Measurements from ENCODE around the gene ABCA7. TPM values are rescaled to one million over a fixed set of nuclear protein-coding genes. Genes with fewer than 3 reads are reported as not detected.

Gene ABCA7
- total and polyA plus RNA-seq, 2 of the 13 experiments (the other 11 are each of a cell fraction or from before 2014, with no cell fraction given), result 4.4 to 32.4 TPM

- TF ChIP-seq, protein P1, sequence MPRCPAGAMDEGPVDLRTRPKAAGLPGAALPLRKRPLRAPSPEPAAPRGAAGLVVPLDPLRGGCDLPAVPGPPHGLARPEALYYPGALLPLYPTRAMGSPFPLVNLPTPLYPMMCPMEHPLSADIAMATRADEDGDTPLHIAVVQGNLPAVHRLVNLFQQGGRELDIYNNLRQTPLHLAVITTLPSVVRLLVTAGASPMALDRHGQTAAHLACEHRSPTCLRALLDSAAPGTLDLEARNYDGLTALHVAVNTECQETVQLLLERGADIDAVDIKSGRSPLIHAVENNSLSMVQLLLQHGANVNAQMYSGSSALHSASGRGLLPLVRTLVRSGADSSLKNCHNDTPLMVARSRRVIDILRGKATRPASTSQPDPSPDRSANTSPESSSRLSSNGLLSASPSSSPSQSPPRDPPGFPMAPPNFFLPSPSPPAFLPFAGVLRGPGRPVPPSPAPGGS (CRISPR knock-in tag; IDR thresholded peaks at IDR 0.05), result no peak
- no peak for TF ChIP-seq ZNF232 (CRISPR knock-in tag; IDR thresholded peaks at IDR 0.05; ENCODE audit: borderline replicate concordance)
- no peak for TF ChIP-seq MBD4 (IDR thresholded peaks at IDR 0.05; ENCODE audit: borderline replicate concordance, low read length)
- no peak for TF ChIP-seq ZNF770 (CRISPR knock-in tag; IDR thresholded peaks at IDR 0.05)
- TF ChIP-seq ZNF260 (CRISPR knock-in tag; IDR thresholded peaks at IDR 0.05; ENCODE audit: borderline replicate concordance, low read depth), result no peak
- TF ChIP-seq HNRNPK (IDR thresholded peaks at IDR 0.05; ENCODE audit: low read depth, low read length, poor library complexity, severe bottlenecking), result peak; percentile 21
- TF ChIP-seq ZHX1 (CRISPR knock-in tag; IDR thresholded peaks at IDR 0.05; ENCODE audit: low read depth), result 0 out of 2 replicates have a peak, but pooled peaks have one; percentile 38
- no peak for TF ChIP-seq TBX3 (IDR thresholded peaks at IDR 0.05; ENCODE audit: borderline replicate concordance)
- TF ChIP-seq KLF16 (CRISPR knock-in tag; IDR thresholded peaks at IDR 0.05), result no peak
- no peak for TF ChIP-seq IRF2 (CRISPR knock-in tag; IDR thresholded peaks at IDR 0.05)
- TF ChIP-seq FOXO1 (CRISPR knock-in tag; IDR thresholded peaks at IDR 0.05), result no peak
- no peak for TF ChIP-seq ZFP36L2 (CRISPR knock-in tag; IDR thresholded peaks at IDR 0.05)
- TF ChIP-seq, protein P2, sequence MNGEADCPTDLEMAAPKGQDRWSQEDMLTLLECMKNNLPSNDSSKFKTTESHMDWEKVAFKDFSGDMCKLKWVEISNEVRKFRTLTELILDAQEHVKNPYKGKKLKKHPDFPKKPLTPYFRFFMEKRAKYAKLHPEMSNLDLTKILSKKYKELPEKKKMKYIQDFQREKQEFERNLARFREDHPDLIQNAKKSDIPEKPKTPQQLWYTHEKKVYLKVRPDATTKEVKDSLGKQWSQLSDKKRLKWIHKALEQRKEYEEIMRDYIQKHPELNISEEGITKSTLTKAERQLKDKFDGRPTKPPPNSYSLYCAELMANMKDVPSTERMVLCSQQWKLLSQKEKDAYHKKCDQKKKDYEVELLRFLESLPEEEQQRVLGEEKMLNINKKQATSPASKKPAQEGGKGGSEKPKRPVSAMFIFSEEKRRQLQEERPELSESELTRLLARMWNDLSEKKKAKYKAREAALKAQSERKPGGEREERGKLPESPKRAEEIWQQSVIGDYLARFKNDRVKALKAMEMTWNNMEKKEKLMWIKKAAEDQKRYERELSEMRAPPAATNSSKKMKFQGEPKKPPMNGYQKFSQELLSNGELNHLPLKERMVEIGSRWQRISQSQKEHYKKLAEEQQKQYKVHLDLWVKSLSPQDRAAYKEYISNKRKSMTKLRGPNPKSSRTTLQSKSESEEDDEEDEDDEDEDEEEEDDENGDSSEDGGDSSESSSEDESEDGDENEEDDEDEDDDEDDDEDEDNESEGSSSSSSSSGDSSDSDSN (CRISPR knock-in tag; IDR thresholded peaks at IDR 0.05), result no peak
- no peak for TF ChIP-seq GLMP (CRISPR knock-in tag; IDR thresholded peaks at IDR 0.05; ENCODE audit: borderline replicate concordance)
- TF ChIP-seq, protein P3, sequence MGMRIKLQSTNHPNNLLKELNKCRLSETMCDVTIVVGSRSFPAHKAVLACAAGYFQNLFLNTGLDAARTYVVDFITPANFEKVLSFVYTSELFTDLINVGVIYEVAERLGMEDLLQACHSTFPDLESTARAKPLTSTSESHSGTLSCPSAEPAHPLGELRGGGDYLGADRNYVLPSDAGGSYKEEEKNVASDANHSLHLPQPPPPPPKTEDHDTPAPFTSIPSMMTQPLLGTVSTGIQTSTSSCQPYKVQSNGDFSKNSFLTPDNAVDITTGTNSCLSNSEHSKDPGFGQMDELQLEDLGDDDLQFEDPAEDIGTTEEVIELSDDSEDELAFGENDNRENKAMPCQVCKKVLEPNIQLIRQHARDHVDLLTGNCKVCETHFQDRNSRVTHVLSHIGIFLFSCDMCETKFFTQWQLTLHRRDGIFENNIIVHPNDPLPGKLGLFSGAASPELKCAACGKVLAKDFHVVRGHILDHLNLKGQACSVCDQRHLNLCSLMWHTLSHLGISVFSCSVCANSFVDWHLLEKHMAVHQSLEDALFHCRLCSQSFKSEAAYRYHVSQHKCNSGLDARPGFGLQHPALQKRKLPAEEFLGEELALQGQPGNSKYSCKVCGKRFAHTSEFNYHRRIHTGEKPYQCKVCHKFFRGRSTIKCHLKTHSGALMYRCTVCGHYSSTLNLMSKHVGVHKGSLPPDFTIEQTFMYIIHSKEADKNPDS (CRISPR knock-in tag; IDR thresholded peaks at IDR 0.05), result no peak
- TF ChIP-seq ZNF501 (CRISPR knock-in tag; IDR thresholded peaks at IDR 0.05), result no peak
These were observed 43.7 kb upstream of the ABCA7 start (continued) for GRCh38 chr19:996051-996838.

All from HepG2 (cell line).